DOHH2 (cell line): ENCODE data around the gene SDE2.

ENCODE experiments used
- H3F3A ChIP-seq: fragments of 200-600 bp; sonication (generic), shearing (Covaris generic); 2 replicates; pipeline ENCODE4 v1.6.0; 2016; ENCODE audit warnings: antibody characterized with exemption, mild to moderate bottlenecking; ENCODE audit not compliant: control insufficient read depth, insufficient read depth
- H3K27ac ChIP-seq: fragments of 200-600 bp; sonication (generic); 2 replicates; pipeline ENCODE4 v1.5.1; 2014; ENCODE audit warnings: low read depth, mild to moderate bottlenecking, low read length, moderate library complexity
- H3K27me3 ChIP-seq: fragments of 200-600 bp; sonication (generic); 2 replicates; pipeline ENCODE4 v1.6.1; 2014; ENCODE audit warnings: mild to moderate bottlenecking, low read length, mixed read lengths; ENCODE audit not compliant: control insufficient read depth
- H3K36me3 ChIP-seq: fragments of 200-600 bp; sonication (generic); 2 replicates; pipeline ENCODE4 v1.6.1; 2014; ENCODE audit warnings: mild to moderate bottlenecking, low read length, moderate library complexity, mixed read lengths; ENCODE audit not compliant: control insufficient read depth
- H3K4me1 ChIP-seq: fragments of 200-600 bp; sonication (generic); 2 replicates; pipeline ENCODE4 v1.6.1; 2014; ENCODE audit warnings: mild to moderate bottlenecking, low read length, mixed read lengths; ENCODE audit not compliant: control insufficient read depth
- H3K4me2 ChIP-seq: fragments of 200-600 bp; sonication (generic); 2 replicates; pipeline ENCODE4 v1.6.0; 2014; ENCODE audit warnings: mild to moderate bottlenecking, low read length, moderate library complexity
- H3K4me3 ChIP-seq: fragments of 200-600 bp; sonication (generic); 2 replicates; pipeline ENCODE4 v1.5.1; 2014; ENCODE audit warnings: mild to moderate bottlenecking, low read length, mixed read lengths
- H3K79me2 ChIP-seq: fragments of 200-600 bp; sonication (generic); 2 replicates; pipeline ENCODE4 v1.6.1; 2014; ENCODE audit warnings: mild to moderate bottlenecking, low read length, mixed read lengths; ENCODE audit not compliant: control insufficient read depth
- H3K9me2 ChIP-seq: fragments of 200-600 bp; sonication (generic); replicated peaks from 2 replicates; pipeline ENCODE4 v1.6.1; 2014; ENCODE audit warnings: mild to moderate bottlenecking, low read length, mixed read lengths; ENCODE audit not compliant: control insufficient read depth
- H3K9me3 ChIP-seq: fragments of 200-600 bp; sonication (generic); 2 replicates; pipeline ENCODE4 v1.6.1; 2014; ENCODE audit warnings: antibody characterized with exemption, low read length, mixed read lengths; ENCODE audit not compliant: control insufficient read depth, insufficient read depth
- H4K20me1 ChIP-seq: fragments of 200-600 bp; sonication (generic); 2 replicates; pipeline ENCODE4 v1.6.0; 2014; ENCODE audit warnings: low read depth, mild to moderate bottlenecking, antibody characterized with exemption, low read length, moderate library complexity; ENCODE audit not compliant: control insufficient read depth, insufficient read depth
- EZH2phosphoT487 ChIP-seq: fragments of 200-600 bp; sonication (generic); IDR thresholded peaks from 2 replicates; pipeline ENCODE4 v1.6.1; 2017; ENCODE audit warnings: borderline replicate concordance, mild to moderate bottlenecking, antibody characterized with exemption, low read length, moderate library complexity, mixed read lengths
- TF ChIP-seq, protein P1 (sequence below): fragments of 200-600 bp; sonication (generic); IDR thresholded peaks from one replicate; pipeline ENCODE4 v1.5.1; 2014; ENCODE audit warnings: antibody characterized with exemption, mild to moderate bottlenecking, low read depth, low read length; ENCODE audit not compliant: poor library complexity, severe bottlenecking

SDE2 gene

DNA sequence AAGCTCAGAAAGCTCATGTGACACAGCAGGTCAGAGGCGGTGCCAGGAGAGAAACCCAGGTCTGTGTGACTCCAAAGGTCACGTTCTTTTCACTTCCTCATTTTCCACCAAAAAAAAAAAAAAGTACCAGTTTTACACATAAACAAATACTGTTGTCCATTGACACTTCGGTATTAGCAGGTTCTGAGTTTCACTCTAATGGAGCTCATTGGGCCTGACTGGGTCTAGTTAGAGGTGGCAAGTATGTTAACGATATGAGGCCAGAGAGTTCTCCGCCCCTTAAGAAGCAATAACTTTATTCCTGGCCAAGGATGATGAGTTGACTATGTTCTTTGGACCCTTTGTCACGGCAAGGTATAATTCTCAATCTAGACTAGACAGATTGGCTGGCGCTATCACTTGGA, 30.0 kb upstream of the SDE2 start:
- Histone ChIP-seq H3K4me1 (peaks cover 26% of the 10 kb centered on the region), H3F3A (0 out of 2 replicates have a peak, but pooled peaks cover 2% of the 10 kb centered on the region), H3K79me2 (no peaks in the 10 kb centered on the region), H3K27me3 (no peaks in the 10 kb centered on the region), H4K20me1 (no peaks in the 10 kb centered on the region), H3K9me2 (no peaks in the 10 kb centered on the region), H3K4me2 (peak overlapping the region; percentile 47), H3K4me3 (peak overlapping the region; percentile 6), H3K27ac (no peak overlapping the region), H3K36me3 (no peaks in the 10 kb centered on the region), H3K9me3 (no peaks in the 10 kb centered on the region)
- no peak for TF ChIP-seq EZH2phosphoT487
- TF ChIP-seq, protein P1, sequence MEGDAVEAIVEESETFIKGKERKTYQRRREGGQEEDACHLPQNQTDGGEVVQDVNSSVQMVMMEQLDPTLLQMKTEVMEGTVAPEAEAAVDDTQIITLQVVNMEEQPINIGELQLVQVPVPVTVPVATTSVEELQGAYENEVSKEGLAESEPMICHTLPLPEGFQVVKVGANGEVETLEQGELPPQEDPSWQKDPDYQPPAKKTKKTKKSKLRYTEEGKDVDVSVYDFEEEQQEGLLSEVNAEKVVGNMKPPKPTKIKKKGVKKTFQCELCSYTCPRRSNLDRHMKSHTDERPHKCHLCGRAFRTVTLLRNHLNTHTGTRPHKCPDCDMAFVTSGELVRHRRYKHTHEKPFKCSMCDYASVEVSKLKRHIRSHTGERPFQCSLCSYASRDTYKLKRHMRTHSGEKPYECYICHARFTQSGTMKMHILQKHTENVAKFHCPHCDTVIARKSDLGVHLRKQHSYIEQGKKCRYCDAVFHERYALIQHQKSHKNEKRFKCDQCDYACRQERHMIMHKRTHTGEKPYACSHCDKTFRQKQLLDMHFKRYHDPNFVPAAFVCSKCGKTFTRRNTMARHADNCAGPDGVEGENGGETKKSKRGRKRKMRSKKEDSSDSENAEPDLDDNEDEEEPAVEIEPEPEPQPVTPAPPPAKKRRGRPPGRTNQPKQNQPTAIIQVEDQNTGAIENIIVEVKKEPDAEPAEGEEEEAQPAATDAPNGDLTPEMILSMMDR: no peak

DNA sequence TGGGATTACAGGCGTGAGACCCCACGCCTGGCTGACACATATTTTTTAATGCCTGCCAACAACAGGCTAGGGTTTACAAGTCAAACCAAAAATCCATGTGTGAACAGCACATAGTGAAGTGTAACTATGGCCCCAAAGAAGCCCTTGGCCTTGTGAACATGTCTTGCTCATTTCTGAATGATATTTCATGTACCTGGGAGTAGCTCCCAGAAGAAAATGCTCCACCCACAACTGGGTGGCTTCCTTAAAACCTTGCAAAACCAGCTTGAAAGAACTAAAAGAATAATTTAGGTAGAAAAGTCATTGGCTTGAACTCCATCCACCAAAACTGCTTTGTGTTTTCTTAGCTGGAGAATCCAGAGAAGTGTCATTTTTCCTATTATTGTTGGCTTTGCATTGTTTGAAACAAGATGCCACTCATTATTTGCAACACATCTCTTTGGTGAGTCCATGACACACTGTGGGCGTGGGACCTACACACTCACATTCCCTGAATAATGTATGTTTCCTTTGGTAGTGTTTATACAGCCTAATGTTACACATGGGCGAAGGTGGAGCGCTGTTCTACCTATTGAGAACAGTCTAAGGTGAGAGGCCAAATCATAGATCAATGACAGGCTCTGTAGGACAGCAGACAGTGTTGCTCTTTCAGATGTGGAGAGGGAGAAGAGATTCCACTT, 28.5 kb upstream of the SDE2 start:
- H3F3A ChIP-seq: 0 out of 2 replicates have a peak, but pooled peaks cover 2% of the 10 kb centered on the region
- no peak overlapping the region for H3K27ac ChIP-seq
- H3K9me2 ChIP-seq: no peaks in the 10 kb centered on the region
- H3K79me2 ChIP-seq: no peaks in the 10 kb centered on the region
- H3K27me3 ChIP-seq: no peaks in the 10 kb centered on the region
- no peak overlapping the region for H3K4me3 ChIP-seq
- TF ChIP-seq EZH2phosphoT487: no peak
- H3K4me2 ChIP-seq: no peak overlapping the region
- no peaks in the 10 kb centered on the region for H3K9me3 ChIP-seq
- peaks cover 21% of the 10 kb centered on the region for H3K4me1 ChIP-seq
- H3K36me3 ChIP-seq: no peaks in the 10 kb centered on the region
- no peaks in the 10 kb centered on the region for H4K20me1 ChIP-seq

DNA sequence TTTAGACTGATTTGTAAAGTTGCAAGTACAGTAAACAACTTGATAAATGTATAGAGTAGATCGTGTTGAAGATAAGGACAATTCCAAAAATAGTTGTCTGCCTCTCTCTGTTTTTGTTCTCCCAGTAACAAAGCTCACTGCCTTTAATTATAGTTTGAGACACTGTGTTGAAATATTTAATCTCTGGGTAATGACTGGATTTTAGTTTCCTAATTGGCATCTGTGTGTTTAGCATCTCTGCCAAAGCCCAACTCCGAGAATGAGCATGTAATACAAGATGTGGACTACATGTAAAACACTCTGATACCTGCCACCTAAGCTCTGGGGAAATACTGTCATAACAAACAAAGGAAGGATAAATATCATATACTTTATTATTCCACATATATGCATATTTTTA, 27.7 kb upstream of the SDE2 start:
- H3K36me3 ChIP-seq: no peaks in the 10 kb centered on the region
- H3K4me2 ChIP-seq: no peak overlapping the region
- no peaks in the 10 kb centered on the region for H3K9me2 ChIP-seq
- no peaks in the 10 kb centered on the region for H3K9me3 ChIP-seq
- no peaks in the 10 kb centered on the region for H4K20me1 ChIP-seq
- no peaks in the 10 kb centered on the region for H3K79me2 ChIP-seq
- H3K4me3 ChIP-seq: no peak overlapping the region
- H3F3A ChIP-seq: 0 out of 2 replicates have a peak, but pooled peaks cover 2% of the 10 kb centered on the region
- H3K4me1 ChIP-seq: peaks cover 21% of the 10 kb centered on the region
- 0 out of 2 replicates have a peak, but pooled peaks cover 2% of the 10 kb centered on the region for H3K27me3 ChIP-seq
- H3K27ac ChIP-seq: no peak overlapping the region
- TF ChIP-seq EZH2phosphoT487: no peak
- TF ChIP-seq, protein P1: no peak

DNA sequence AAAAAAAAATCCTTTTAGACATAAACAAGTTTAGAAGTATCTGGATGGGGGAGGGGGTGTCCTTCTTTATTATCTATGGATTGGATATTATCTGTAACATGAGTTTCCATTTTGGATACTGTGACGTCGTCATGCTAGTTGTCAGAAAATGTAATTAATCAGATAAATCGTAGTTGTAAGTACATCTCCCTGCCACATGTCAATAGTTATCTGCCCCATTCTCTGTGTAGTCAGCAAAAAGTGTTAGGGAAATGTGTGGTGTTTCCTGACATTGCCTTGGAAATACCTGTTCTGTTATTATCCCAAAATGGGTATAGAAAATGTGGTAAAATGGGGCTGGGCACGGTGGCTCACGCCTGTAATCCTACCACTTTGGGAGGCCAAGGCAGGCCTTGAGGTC, 24.6 kb upstream of the SDE2 start:
- Histone ChIP-seq H3K9me2 (no peaks in the 10 kb centered on the region), H3F3A (0 out of 2 replicates have a peak, but pooled peaks cover 2% of the 10 kb centered on the region), H3K4me3 (no peak overlapping the region), H3K9me3 (no peaks in the 10 kb centered on the region), H3K4me2 (no peak overlapping the region), H3K4me1 (peaks cover 5% of the 10 kb centered on the region), H3K36me3 (no peaks in the 10 kb centered on the region), H4K20me1 (no peaks in the 10 kb centered on the region), H3K79me2 (no peaks in the 10 kb centered on the region), H3K27me3 (0 out of 2 replicates have a peak, but pooled peaks cover 2% of the 10 kb centered on the region), H3K27ac (no peak overlapping the region)
- TF ChIP-seq, protein P1: no peak
- no peak for TF ChIP-seq EZH2phosphoT487
